Ectodermal cell (in vitro differentiated cells): ENCODE measurements around the gene LRRC27.

Source experiments
- H3K27ac ChIP-seq: 2 replicates; pipeline ENCODE4 v1.7.0; 2013; ENCODE audit warnings: mild to moderate bottlenecking, low read depth, low read length; ENCODE audit not compliant: insufficient read depth, poor library complexity, severe bottlenecking
- H3K27me3 ChIP-seq: 2 replicates; pipeline ENCODE4 v1.7.0; 2013; ENCODE audit warnings: mild to moderate bottlenecking, low read length; ENCODE audit not compliant: insufficient read depth, control insufficient read depth, poor library complexity, severe bottlenecking
- H3K36me3 ChIP-seq: one replicate; pipeline ENCODE4 v1.7.0; 2013; ENCODE audit warnings: low read length; ENCODE audit not compliant: control insufficient read depth, insufficient read depth
- H3K4me1 ChIP-seq: one replicate; pipeline ENCODE4 v1.7.0; 2013; ENCODE audit warnings: low read length; ENCODE audit not compliant: control insufficient read depth, insufficient read depth
- H3K4me3 ChIP-seq: 2 replicates; pipeline ENCODE4 v1.7.0; 2013; ENCODE audit warnings: low read depth, low read length, control low read depth; ENCODE audit not compliant: insufficient read depth
- H3K9me3 ChIP-seq: 2 replicates; pipeline ENCODE4 v1.7.0; 2013; ENCODE audit warnings: mild to moderate bottlenecking, low read length, moderate library complexity; ENCODE audit not compliant: control insufficient read depth
- WGBS, 2 experiments: methylation state at CpG; one replicate each; pipeline ENCODE4 v1.1.7; 2013; ENCODE audit warnings: missing lambda C conversion rate in 2 of 2; 5-methylcytosine and 5-hydroxymethylcytosine counted together

LRRC27 gene

DNA sequence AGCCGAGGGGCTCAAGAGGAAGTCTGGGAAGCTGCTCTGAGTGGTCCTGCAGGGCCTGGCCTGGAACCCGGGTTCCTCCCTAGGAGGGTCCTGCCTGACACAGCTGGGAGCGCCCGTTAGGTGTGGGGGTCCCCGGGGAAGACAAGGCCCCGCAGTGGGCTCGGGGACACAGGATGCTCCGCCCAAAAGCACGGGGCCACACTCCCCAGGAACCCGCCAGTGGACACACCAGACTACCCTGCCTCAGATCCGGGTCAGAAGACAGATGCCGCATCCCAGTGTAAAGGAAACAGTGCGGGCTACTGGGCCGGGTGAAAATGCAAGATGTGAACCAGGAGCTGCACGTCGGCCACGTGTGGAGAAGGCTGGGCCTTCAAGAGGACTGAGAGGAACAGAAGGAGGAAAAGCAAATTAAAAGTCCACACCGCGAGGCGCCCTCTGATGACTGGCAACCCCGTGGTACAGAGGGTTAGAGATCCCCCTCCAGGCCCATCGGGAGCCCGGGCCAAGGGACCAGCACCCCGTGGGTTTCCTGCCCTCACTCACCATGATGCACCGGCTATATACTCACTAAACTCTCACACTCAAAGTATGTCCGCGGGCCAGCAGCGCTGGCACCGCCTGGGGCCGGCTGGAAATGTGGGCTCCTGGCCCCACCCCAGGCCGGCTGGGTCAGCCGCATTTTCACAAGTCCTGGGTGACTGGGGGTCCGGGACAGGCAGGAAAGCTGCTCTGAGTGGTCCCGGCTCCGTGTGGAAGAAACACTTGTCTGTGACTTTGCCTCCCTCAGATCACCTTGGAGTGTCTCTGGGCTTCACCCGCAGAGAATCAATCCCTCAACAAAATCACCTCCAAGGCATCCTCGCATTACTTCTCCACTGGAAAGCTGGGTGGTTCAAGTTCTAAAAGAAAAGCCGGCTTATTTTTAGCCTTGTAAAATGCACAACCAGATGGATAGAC lies 30.3 kb upstream of the LRRC27 start:
- no peaks in the 10 kb centered on the region for H3K9me3 ChIP-seq
- H3K4me1 ChIP-seq = peaks cover 12% of the 10 kb centered on the region
- H3K27me3 ChIP-seq = peaks cover 26% of the 10 kb centered on the region
- no peak overlapping the region for H3K4me3 ChIP-seq
- WGBS, 2 experiments = 92 to 93% methylated on average over 38 of the region's 38 CpGs
- no peaks in the 10 kb centered on the region for H3K36me3 ChIP-seq
- H3K27ac ChIP-seq = no peak overlapping the region

DNA sequence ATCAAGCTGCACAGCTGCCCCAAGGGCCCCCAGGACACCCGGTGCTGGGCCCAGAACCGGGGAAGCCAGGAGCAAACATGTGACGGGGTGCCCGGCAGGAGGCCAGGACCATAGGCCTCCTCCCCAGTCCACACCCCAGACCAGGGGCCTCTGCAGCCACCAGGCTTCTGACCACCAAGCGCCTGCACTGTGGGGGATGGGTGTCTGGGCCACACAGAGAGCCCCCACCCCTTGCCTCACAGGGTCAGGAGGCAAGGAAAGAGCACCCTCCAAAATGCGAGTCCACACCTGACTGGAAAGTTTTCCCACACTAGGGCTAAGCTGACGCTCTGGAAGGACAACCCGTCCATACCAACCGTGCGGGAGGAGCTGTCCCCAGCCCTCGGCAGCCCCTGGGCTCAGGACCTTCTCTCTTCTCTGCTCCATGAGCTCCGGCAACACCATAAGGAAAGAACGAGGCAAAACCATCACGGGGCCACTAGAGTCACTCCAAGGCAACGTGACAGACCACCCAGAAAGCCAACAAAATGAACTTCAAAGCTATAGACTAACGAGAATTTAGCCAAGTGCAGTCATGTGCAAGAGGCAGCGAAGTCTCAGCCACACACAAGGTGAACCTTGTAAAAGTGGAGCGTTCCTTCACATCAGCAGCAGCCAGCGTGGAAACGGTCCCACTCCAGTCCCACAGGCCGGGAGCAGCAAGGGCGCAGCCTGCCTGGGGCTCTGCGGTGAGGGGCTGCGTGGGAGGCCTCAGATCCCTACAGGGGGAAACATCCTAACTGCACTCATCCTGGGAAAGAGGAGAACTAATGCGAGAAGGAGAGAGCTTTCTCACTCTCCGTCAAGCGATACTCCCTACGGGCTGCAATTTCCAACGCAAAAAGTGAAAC lies 29.3 kb upstream of the LRRC27 start:
- no peak overlapping the region for H3K4me3 ChIP-seq
- H3K36me3 ChIP-seq = no peaks in the 10 kb centered on the region
- peaks cover 35% of the 10 kb centered on the region for H3K27me3 ChIP-seq
- H3K4me1 ChIP-seq = peaks cover 11% of the 10 kb centered on the region
- H3K9me3 ChIP-seq = no peaks in the 10 kb centered on the region
- 84 to 86% methylated on average over 29 of the region's 29 CpGs for WGBS, 2 experiments
- no peak overlapping the region for H3K27ac ChIP-seq

DNA sequence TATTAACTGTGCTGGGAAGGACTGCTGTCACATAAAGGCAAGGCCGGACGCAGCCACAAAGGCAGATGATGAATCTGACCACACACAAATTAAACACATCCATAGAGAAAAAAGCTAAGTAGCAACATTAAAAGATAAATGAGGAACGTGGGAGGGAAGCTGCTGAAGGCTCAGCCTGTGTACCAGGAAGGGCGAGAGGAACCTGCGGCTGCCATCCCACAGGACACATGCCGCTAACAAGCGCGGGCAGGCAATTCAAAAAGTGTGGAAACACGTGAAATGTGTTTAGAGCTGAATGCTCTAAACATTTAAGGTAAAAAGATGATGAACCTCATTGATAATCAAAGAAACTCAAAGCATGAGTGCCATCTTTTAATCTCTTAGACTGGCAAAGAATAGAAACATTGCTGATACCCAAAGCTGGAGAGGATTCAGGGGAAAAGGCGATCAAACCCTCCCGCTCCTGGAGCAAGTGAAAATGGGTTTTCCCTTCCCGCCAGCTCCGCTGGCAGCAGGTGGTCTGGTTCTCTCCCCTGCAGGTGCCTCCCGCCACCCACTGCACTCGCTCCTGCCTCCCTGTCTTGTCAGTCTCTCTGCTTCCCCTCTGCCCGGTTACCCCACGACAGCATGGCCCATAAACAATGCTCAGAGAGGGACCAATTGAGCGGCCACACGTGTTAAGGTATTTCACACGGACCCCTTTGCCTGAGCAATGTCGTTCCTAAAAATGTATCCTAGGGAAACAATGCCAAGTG lies 28.5 kb upstream of the LRRC27 start:
- Histone ChIP-seq H3K27ac (no peak overlapping the region), H3K36me3 (no peaks in the 10 kb centered on the region), H3K27me3 (peaks cover 39% of the 10 kb centered on the region), H3K9me3 (no peaks in the 10 kb centered on the region), H3K4me1 (peaks cover 2% of the 10 kb centered on the region), H3K4me3 (no peak overlapping the region)
- WGBS, 2 experiments = 82% methylated on average over 19 to 21 of the region's 21 CpGs

DNA sequence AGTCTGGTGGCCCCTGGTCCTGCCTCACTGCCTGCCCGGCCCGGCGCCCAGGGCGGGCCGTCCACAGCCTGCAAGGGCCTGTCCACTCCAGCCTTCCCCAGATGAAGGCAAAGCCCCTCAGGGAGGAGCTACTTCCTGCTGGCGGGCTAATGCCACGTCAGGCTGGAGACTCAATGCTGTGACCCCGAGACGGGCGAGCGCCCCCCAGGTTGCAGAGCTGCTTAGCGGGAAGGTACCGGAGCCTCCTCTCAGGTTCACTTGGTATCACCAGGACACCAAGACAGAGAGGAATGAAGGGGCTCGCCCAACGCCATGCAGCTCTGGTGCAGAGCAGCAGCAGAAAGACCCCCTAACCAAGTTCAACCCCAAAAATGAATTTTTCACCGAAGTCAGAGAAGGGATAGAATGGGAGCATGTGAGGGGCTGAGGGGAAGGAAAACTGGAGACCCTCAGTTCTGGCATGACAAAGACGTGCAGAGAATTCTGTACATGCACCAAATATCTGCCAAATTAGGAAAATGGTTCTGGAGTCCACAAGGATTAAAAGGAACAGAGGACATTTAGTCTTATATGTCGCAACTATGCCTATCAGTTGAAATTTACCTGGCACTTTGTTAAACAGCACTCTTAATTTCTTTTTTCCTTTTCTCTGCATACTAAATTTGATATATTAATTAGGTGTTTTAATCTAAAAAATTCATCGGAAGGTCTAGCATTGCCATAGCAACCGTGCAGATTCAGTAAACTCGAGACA lies 27.1 kb upstream of the LRRC27 start:
- Histone ChIP-seq H3K27ac (no peak overlapping the region), H3K27me3 (peaks cover 53% of the 10 kb centered on the region), H3K4me3 (no peak overlapping the region), H3K36me3 (no peaks in the 10 kb centered on the region), H3K4me1 (peaks cover 4% of the 10 kb centered on the region), H3K9me3 (no peaks in the 10 kb centered on the region)
- 88 to 94% methylated on average over 21 of the region's 21 CpGs for WGBS, 2 experiments

DNA sequence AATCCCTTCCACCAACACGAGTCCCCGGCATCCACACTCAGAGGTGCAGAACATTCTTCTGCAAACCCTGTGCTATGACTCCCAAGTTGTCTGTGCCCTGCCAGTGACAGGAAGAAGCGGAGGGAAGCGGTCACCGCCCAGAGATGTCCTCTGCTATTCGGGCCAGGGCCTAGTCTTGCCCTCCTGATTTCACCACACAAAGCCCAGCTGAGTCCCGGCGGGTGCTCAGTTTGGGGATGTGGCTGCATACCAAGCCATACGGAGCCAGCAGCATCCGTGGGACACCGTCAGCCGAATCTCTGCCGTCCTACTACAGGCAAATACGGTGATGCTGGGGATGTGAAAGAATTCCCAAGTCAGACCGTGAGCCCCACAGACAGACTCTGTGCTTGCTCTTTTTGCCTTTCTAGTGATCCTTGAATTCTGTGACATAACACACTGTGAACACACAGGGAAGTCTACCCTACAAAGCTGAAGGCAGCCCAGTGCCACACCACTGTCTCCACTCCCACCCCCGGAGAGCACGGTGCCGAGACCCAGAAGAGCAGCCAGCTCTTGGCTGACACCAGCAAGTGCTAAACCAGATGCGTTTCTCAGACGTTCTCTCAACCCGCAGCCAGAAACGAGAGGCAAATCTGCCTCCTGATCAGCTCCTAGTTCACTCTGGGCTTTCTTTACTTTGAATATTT lies 26.2 kb upstream of the LRRC27 start:
- H3K27ac ChIP-seq = no peak overlapping the region
- H3K36me3 ChIP-seq = no peaks in the 10 kb centered on the region
- no peak overlapping the region for H3K4me3 ChIP-seq
- H3K27me3 ChIP-seq = peaks cover 62% of the 10 kb centered on the region
- no peaks in the 10 kb centered on the region for H3K9me3 ChIP-seq
- 93 to 95% methylated on average over 22 of the region's 22 CpGs for WGBS, 2 experiments
- peaks cover 4% of the 10 kb centered on the region for H3K4me1 ChIP-seq

DNA sequence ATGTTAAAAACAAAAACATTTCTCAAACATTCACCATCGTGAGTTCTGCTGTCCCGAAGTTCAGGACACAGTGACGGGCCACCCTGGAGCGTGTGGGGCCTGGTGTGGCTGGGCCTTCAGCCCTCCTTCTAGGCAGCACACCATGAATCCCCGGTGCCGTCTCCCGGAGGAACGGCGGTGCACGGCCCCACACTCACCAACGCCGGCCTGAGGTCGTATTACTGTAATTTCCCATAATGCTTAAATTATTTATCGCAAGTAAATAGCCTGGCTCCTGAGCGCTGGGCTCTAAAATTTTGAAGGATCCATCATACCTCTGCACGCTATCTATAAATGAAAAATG lies 25.7 kb upstream of the LRRC27 start:
- no peak overlapping the region for H3K4me3 ChIP-seq
- H3K27ac ChIP-seq = no peak overlapping the region
- H3K36me3 ChIP-seq = no peaks in the 10 kb centered on the region
- peaks cover 4% of the 10 kb centered on the region for H3K4me1 ChIP-seq
- peaks cover 66% of the 10 kb centered on the region for H3K27me3 ChIP-seq
- no peaks in the 10 kb centered on the region for H3K9me3 ChIP-seq
- WGBS, 2 experiments = 96% methylated on average over 16 of the region's 16 CpGs

DNA sequence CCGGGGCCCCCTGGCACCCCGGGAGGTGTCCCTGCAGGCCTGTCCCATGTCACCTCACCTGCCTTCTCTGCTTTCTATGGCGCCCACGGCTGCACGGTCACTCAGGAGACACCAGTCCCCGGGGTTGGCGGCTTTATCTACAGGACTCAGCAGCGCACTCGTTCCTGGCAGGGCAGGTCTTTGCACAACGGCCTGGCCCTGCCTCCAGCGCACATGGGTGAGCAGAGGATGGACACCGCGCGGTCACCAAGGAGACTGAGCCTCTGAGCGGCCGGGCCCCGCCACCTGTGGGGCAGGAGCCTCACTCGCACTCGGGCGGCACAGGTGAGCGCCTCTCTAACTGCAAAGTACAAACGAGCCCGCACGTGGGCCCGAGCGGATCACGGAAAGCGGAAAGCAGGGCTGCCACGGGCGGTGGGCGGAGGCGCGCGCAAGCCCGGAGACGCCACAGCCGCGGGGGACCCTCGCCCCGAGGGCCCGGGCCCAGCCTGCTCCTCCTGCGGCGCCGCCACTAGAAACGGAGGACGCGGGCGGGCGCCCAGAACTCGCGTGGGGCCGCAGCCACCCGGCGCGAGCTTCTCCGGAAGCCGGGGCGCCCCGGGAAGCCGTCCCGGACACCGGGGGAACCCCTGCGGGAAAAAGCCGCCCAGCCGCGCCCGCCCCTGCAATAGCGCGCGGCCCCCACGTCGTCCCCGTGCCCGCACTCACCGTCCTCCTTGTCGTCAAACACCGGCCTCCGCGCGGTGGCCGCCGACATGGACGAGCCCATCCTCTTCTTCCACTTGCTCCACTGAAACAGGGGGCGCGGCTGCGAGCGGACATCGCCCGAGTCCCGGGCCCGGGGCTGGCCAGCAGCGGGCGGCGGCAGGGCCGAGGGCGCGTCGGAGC lies 24.9 kb upstream of the LRRC27 start:
- Histone ChIP-seq H3K4me3 (peak overlapping the region; percentile 34), H3K9me3 (no peaks in the 10 kb centered on the region), H3K27me3 (peaks cover 66% of the 10 kb centered on the region), H3K36me3 (no peaks in the 10 kb centered on the region), H3K27ac (no peak overlapping the region), H3K4me1 (peaks cover 4% of the 10 kb centered on the region)
- WGBS, 2 experiments = 12% methylated on average over 98 of the region's 98 CpGs

DNA sequence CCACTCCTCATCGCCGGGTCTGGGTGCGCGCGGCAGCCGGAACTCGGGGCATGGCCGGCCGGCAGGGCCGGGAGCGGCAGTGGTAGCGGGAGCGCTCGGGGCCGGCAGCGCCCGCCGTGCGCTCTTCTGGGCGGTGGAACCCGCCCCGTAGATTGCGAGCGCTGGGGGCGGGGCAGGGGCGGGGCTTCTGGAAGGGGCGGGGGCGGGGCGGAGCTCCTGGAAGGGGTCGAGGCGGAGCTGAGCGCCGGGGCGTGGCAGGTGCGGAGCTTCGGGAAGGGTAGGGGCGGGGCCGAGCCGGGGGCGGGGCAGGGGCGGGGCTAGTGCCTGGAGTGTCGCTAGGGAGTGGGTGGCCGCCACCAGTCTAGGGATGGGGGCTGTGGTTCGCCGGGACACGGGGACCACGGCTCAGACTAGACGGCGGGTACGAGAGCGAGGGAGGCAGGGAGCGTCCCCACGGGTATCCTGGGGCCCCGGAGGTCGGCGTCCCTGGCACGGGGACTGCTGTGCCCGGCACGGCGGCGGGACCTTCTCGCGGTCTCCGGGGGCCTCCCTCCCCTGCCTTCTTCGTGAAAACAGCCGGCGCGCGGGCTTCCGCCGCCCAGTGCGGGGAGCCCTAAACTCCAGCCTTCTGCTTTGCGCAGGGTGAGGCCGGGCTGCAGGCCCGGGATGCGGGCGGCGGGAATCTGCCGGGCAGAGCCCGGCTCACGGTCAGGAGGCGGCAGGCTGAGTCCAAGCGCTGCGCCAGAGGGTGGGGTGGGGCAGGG lies 24.0 kb upstream of the LRRC27 start, which contains the start of gene STK32C:
Gene STK32C, minus strand, starts transcription at position 128 of the 764 bp plus-strand sequence. Its CDS starts 117 bp downstream, at position 11.
- Histone ChIP-seq H3K4me3 (peak within 1 kb of the TSS; percentile 53), H3K4me1 (peaks cover 4% of the 10 kb centered on the region), H3K27ac (no peak within 1 kb of the TSS), H3K36me3 (no peaks in the 10 kb centered on the region), H3K27me3 (peaks cover 66% of the 10 kb centered on the region), H3K9me3 (no peaks in the 10 kb centered on the region)
- 0% methylated on average over 77 to 84 of the region's 84 CpGs for WGBS, 2 experiments
